Endothelial cell of umbilical vein (primary cell): ENCODE measurements around the gene PEMT. TPM values are rescaled to one million over a fixed set of nuclear protein-coding genes. Genes with fewer than 3 reads are reported as not detected.

ENCODE experiments used
- BruUV-seq: library from RNA; stranded (reverse); fragments of 400-500 nt; replicated peaks from 2 replicates; lab custom pipeline; 2021; lab: Mats Ljungman, UMichigan
- CTCF ChIA-PET: fragments of 300-600, 350-600 bp; sonication (Branson Sonifier 250); formaldehyde crosslinking; loops from one replicate; lab custom pipeline; 2021; ENCODE audit warnings: antibody characterized with exemption, inconsistent platforms; lab: Charles Lee
- POLR2A ChIA-PET: fragments of 300-600, 350-600 bp; sonication (Branson Sonifier 250); formaldehyde crosslinking; loops from one replicate; lab custom pipeline; 2021; ENCODE audit warnings: antibody characterized with exemption, inconsistent platforms; lab: Charles Lee
- DNase-seq: peaks from one replicate; pipeline ENCODE4 v3.0.0-alpha.2; 2011; ENCODE audit warnings: low read depth, low spot score
- FAIRE-seq: peaks from 2 replicates; lab custom pipeline; 2011; peaks lifted over from hg19 to GRCh38; lab: Jason Lieb, UNC
- H2AFZ ChIP-seq: 2 replicates; pipeline ENCODE4 v1.6.0; 2012; ENCODE audit warnings: low read depth, low read length, control low read depth, inconsistent platforms
- H3K27ac ChIP-seq: 2 replicates; pipeline ENCODE4 v1.5.1; 2011; ENCODE audit warnings: low read depth, mild to moderate bottlenecking, control low read depth, low read length, moderate library complexity; ENCODE audit not compliant: insufficient read depth
- H3K27me3 ChIP-seq, 2 experiments: 2 replicates each; pipeline versions ENCODE4 v1.6.0 to v1.6.1; 2011; ENCODE audit warnings: low read length in 2 of 2, mixed read lengths in 1 of 2; ENCODE audit not compliant: control insufficient read depth in 2 of 2, insufficient read depth in 2 of 2
- H3K36me3 ChIP-seq, 2 experiments: 2 replicates in 1 of 2; 3 replicates in 1 of 2; pipeline ENCODE4 v1.5.1; 2011; ENCODE audit warnings: low read length in 2 of 2, mild to moderate bottlenecking in 1 of 2, moderate library complexity in 1 of 2; ENCODE audit not compliant: control insufficient read depth in 2 of 2, insufficient read depth in 2 of 2; ENCODE audit errors: extremely low read depth in 1 of 2
- H3K4me1 ChIP-seq: 3 replicates; pipeline ENCODE4 v1.5.1; 2011; ENCODE audit warnings: mild to moderate bottlenecking, low read length; ENCODE audit not compliant: control insufficient read depth, insufficient read depth; ENCODE audit errors: extremely low read depth
- H3K4me2 ChIP-seq: 2 replicates; pipeline ENCODE4 v1.6.1; 2011; ENCODE audit warnings: low read length, control low read depth, mixed read lengths; ENCODE audit not compliant: insufficient read depth
- H3K4me3 ChIP-seq, 3 experiments: fragments of 200-600 bp in 1 of 3; sonication (generic), shearing (Covaris generic) in 1 of 3; replicated peaks in 1 of 3; 2 replicates each; pipeline ENCODE4 v1.5.1; 2011 to 2016; ENCODE audit warnings: control low read depth in 3 of 3, low read length in 3 of 3, mild to moderate bottlenecking in 2 of 3, inconsistent platforms in 1 of 3, low read depth in 1 of 3, moderate library complexity in 1 of 3; ENCODE audit not compliant: insufficient read depth in 1 of 3
- H3K79me2 ChIP-seq: 2 replicates; pipeline ENCODE4 v1.6.0; 2012; ENCODE audit warnings: low read length, inconsistent platforms; ENCODE audit not compliant: control insufficient read depth, insufficient read depth
- H3K9ac ChIP-seq: replicated peaks from 2 replicates; pipeline ENCODE3; 2011; ENCODE audit warnings: low read length, control low read depth; ENCODE audit not compliant: insufficient read depth; ENCODE audit errors: extremely low read depth
- H3K9me1 ChIP-seq: replicated peaks from 3 replicates; pipeline ENCODE4 v1.6.0; 2011; ENCODE audit warnings: mild to moderate bottlenecking, low read length; ENCODE audit not compliant: control insufficient read depth, insufficient read depth; ENCODE audit errors: extremely low read depth
- H3K9me3 ChIP-seq: replicated peaks from 2 replicates; pipeline ENCODE4 v1.5.1; 2012; ENCODE audit warnings: low read length, inconsistent platforms; ENCODE audit not compliant: control insufficient read depth, insufficient read depth
- H4K20me1 ChIP-seq: replicated peaks from 2 replicates; pipeline ENCODE3; 2011; ENCODE audit warnings: mild to moderate bottlenecking, low read length; ENCODE audit not compliant: control insufficient read depth, insufficient read depth; ENCODE audit errors: extremely low read depth
- EZH2 ChIP-seq: IDR thresholded peaks from 2 replicates; pipeline ENCODE4 v1.6.1; 2012; ENCODE audit warnings: borderline replicate concordance, low read depth, mild to moderate bottlenecking, moderate library complexity, low read length, inconsistent platforms; ENCODE audit not compliant: severe bottlenecking
- FOS ChIP-seq: IDR thresholded peaks from 2 replicates; pipeline ENCODE4 v1.6.1; 2011; ENCODE audit warnings: mild to moderate bottlenecking, low read length, moderate library complexity, borderline replicate concordance; ENCODE audit not compliant: insufficient read depth
- GATA2 ChIP-seq: IDR thresholded peaks from 2 replicates; pipeline ENCODE4 v1.7.0; 2011; ENCODE audit warnings: low read depth, mild to moderate bottlenecking, moderate library complexity, mixed read lengths, low read length; ENCODE audit not compliant: insufficient read length, insufficient read depth
- JUN ChIP-seq: IDR thresholded peaks from 2 replicates; pipeline ENCODE4 v1.6.1; 2011; ENCODE audit warnings: borderline replicate concordance, low read depth; ENCODE audit not compliant: insufficient read length, insufficient read depth
- MYC ChIP-seq: IDR thresholded peaks from one replicate; pipeline ENCODE4 v1.6.1; 2011; ENCODE audit warnings: mild to moderate bottlenecking, low read depth, low read length
- POLR2A ChIP-seq: IDR thresholded peaks from 2 replicates; pipeline ENCODE4 v1.6.1; 2012; ENCODE audit warnings: low read depth, mild to moderate bottlenecking, control low read depth, low read length
- POLR2AphosphoS5 ChIP-seq: IDR thresholded peaks from 2 replicates; pipeline ENCODE4 v1.6.1; 2012; ENCODE audit warnings: low read depth, mild to moderate bottlenecking, control low read depth, low read length, moderate library complexity; ENCODE audit not compliant: insufficient read depth
- dilution Hi-C: fragments of 300-500 bp; cut with MboI; formaldehyde crosslinking; loops from one replicate; pipeline ENCODE4 v1.15.0; 2019; ENCODE audit warnings: low sequenced_read_pairs; ENCODE audit not compliant: extremely low pct_ligation_motif_present
- intact Hi-C: fragments of 100-400 bp; cut with micrococcal nuclease; formaldehyde crosslinking; loops from one replicate; pipeline ENCODE4 v1.10.0; 2022
- polyA plus RNA-seq, 4 experiments: library from polyadenylated mRNA; depleted of rRNA in 3 of 4; stranded (reverse) in 3 of 4; unstranded in 1 of 4; fragments of >200 nt; gene quantifications; 2 replicates each; pipeline versions ENCODE4 v1.2.1 to v1.2.3, GENCODE V29; 2011 to 2012; ENCODE audit warnings: missing spikeins in 1 of 4
- total RNA-seq: library from RNA; stranded (reverse); gene quantifications from 2 replicates; pipeline ENCODE4 v1.2.3, GENCODE V29; 2021
- TF ChIP-seq, protein P1 (sequence below): IDR thresholded peaks from 2 replicates; pipeline ENCODE4 v1.6.1; 2011; ENCODE audit not compliant: insufficient read depth, insufficient read length
- TF ChIP-seq, protein P2 (sequence below), 2 donors: IDR thresholded peaks; 1 replicate in 1 of 2; 2 replicates in 1 of 2; pipeline ENCODE4 v1.5.1; 2011; ENCODE audit warnings: low read length in 2 of 2, mild to moderate bottlenecking in 2 of 2, moderate library complexity in 2 of 2, control low read depth in 1 of 2, inconsistent platforms in 1 of 2, low read depth in 1 of 2; ENCODE audit not compliant: insufficient read depth in 1 of 2; ENCODE audit errors: extremely low read depth in 1 of 2

The PEMT gene
- total and polyA plus RNA-seq, 2 donors (not counting 3 experiments of a cell fraction or from before 2014, with no cell fraction given): 35.1 to 58.4 TPM

DNA sequence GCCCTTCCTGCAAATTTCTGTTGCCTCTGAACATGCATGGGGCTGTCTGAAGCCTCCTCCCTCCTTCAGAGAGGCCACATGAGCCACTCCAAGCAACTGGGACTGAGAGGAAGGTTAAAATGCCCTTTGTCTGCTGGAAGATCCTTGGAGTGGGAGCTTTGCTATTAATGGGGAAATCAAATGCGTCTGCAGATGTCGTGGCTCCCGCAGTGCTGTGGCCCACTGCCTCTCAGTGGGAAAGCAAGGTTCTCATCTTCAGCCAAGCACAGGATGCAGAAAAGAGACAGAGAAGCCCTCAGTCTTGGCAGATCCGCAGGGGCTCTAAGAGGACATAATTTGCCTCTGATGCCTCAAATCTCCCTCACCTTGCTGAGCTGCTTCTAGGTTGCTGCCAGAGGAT lies 34.8 kb downstream of the PEMT start:
- dilution Hi-C loops (no loop called here), intact Hi-C loops (no loop called here)
- Histone ChIP-seq H3K4me1 (peaks cover 4% of the 10 kb centered on the region), H3K36me3 (no peaks in the 10 kb centered on the region), H3K4me2 (no peak overlapping the region), H3K9ac (no peak overlapping the region), H3K79me2 (no peaks in the 10 kb centered on the region), H3K4me3 (no peak overlapping the region), H3K9me3 (no peaks in the 10 kb centered on the region), H2AFZ (no peak overlapping the region), H3K9me1 (no peaks in the 10 kb centered on the region), H4K20me1 (no peaks in the 10 kb centered on the region), H3K27me3 (no peaks in the 10 kb centered on the region), H3K27ac (no peak overlapping the region)
- BruUV-seq: no TSS peak
- TF ChIP-seq JUN (no peak), POLR2A (no peak), GATA2 (no peak), EZH2 (no peak), MYC (no peak), POLR2AphosphoS5 (no peak), FOS (no peak)
- TF ChIP-seq, protein P1, sequence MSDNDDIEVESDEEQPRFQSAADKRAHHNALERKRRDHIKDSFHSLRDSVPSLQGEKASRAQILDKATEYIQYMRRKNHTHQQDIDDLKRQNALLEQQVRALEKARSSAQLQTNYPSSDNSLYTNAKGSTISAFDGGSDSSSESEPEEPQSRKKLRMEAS: no peak
- TF ChIP-seq, protein P2, sequence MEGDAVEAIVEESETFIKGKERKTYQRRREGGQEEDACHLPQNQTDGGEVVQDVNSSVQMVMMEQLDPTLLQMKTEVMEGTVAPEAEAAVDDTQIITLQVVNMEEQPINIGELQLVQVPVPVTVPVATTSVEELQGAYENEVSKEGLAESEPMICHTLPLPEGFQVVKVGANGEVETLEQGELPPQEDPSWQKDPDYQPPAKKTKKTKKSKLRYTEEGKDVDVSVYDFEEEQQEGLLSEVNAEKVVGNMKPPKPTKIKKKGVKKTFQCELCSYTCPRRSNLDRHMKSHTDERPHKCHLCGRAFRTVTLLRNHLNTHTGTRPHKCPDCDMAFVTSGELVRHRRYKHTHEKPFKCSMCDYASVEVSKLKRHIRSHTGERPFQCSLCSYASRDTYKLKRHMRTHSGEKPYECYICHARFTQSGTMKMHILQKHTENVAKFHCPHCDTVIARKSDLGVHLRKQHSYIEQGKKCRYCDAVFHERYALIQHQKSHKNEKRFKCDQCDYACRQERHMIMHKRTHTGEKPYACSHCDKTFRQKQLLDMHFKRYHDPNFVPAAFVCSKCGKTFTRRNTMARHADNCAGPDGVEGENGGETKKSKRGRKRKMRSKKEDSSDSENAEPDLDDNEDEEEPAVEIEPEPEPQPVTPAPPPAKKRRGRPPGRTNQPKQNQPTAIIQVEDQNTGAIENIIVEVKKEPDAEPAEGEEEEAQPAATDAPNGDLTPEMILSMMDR (IDR thresholded peaks at IDR 0.05; ENCODE audit: extremely low read depth in 1 of 2, insufficient read depth in 1 of 2, low read depth in 1 of 2, low read length in 2 of 2): no peak
- ChIA-PET POLR2A (no interaction called here), CTCF (interaction anchor here (1.4 to 2.5 kb wide), 3 partner anchors 12 to 60 kb away, joined by 5 to 13 read pairs (median 7); partner anchors contain the start of gene RASD1)
- DNase-seq (no peak), FAIRE-seq (no peak)
